Right lobe of liver (tissue), 4 donors: Measurements from ENCODE around the gene OR1I1.
"Not testable (repeated sequence)": the region's sequence is repeated elsewhere in the genome, so short reads cannot be mapped to it uniquely, and the experiment has no call there.

ENCODE experiments used
- POLR2A ChIP-seq: fragments of 450-650 bp; IDR thresholded peaks from one replicate; pipeline ENCODE4 v1.6.1; 2017; ENCODE audit warnings: antibody characterized with exemption, mild to moderate bottlenecking
- TF ChIP-seq, protein P1 (sequence below), 4 donors: fragments of 200-600 bp in 3 of 4; fragments of 450-650 bp in 1 of 4; IDR thresholded peaks; one replicate each; pipeline versions ENCODE4 v1.5.1 to v1.8.0; 2016 to 2022; ENCODE audit warnings: antibody characterized with exemption in 4 of 4, mild to moderate bottlenecking in 2 of 4
- donor health status: DM: no; HTN: no; CAD: no.
- donor health status: DM: no; HTN: no; CAD: no.
- donor health status: DM: no; HTN: yes; CAD: no.

DNA sequence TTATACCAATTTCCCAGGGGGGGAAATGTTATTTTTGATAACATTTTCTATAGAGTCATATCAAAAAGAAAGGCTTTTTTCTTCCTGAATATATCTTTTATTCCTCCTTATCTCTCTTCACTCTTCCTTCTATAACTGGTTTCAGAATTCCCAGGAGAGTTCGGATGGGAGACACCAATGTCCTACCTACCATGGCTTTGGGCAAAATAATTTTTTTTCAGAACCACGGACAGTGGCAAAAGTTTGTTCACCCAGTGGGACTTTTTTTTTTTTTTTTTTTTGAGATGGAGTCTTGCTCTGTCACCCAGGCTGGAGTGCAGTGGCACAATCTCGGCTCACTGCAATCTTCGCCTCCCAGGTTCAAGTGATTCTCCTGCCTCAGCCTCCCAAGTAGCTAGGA, 2.0 kb upstream of the OR1I1 start:
- not testable (repeated sequence) for TF ChIP-seq POLR2A
- TF ChIP-seq, protein P1, sequence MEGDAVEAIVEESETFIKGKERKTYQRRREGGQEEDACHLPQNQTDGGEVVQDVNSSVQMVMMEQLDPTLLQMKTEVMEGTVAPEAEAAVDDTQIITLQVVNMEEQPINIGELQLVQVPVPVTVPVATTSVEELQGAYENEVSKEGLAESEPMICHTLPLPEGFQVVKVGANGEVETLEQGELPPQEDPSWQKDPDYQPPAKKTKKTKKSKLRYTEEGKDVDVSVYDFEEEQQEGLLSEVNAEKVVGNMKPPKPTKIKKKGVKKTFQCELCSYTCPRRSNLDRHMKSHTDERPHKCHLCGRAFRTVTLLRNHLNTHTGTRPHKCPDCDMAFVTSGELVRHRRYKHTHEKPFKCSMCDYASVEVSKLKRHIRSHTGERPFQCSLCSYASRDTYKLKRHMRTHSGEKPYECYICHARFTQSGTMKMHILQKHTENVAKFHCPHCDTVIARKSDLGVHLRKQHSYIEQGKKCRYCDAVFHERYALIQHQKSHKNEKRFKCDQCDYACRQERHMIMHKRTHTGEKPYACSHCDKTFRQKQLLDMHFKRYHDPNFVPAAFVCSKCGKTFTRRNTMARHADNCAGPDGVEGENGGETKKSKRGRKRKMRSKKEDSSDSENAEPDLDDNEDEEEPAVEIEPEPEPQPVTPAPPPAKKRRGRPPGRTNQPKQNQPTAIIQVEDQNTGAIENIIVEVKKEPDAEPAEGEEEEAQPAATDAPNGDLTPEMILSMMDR (IDR thresholded peaks at IDR 0.05): not testable (repeated sequence)
